Breast epithelium (tissue), 3 donors: ENCODE data around the gene DPP3.
"Not testable (repeated sequence)": the region's sequence is repeated elsewhere in the genome, so short reads cannot be mapped to it uniquely, and the experiment has no call there.

Experiments
- POLR2A ChIP-seq: fragments of 450-650 bp; IDR thresholded peaks from one replicate; pipeline ENCODE4 v1.6.1; 2016; ENCODE audit warnings: antibody characterized with exemption, mild to moderate bottlenecking, moderate library complexity
- TF ChIP-seq, protein P1 (sequence below), 3 donors: fragments of 450-650 bp; IDR thresholded peaks; one replicate each; pipeline ENCODE4 v1.5.1; 2016 to 2017; ENCODE audit warnings: antibody characterized with exemption in 3 of 3, mild to moderate bottlenecking in 3 of 3, moderate library complexity in 3 of 3

DNA sequence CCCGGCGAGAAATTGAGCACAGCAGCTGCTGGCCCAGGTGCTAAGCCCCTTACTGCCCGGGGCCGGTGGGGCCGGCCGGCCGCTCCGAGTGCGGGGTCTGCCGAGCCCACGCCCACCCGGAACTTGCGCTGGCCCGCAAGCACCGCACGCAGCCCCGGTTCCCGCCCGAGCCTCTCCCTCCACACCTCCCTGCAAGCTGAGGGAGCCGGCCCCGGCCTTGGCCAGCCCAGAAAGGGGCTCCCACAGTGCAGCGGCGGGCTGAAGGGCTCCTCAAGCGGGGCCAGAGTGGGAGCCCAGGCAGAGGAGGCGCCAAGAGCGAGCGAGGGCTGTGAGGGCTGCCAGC lies 39.3 kb upstream of the DPP3 start:
- TF ChIP-seq, protein P1, sequence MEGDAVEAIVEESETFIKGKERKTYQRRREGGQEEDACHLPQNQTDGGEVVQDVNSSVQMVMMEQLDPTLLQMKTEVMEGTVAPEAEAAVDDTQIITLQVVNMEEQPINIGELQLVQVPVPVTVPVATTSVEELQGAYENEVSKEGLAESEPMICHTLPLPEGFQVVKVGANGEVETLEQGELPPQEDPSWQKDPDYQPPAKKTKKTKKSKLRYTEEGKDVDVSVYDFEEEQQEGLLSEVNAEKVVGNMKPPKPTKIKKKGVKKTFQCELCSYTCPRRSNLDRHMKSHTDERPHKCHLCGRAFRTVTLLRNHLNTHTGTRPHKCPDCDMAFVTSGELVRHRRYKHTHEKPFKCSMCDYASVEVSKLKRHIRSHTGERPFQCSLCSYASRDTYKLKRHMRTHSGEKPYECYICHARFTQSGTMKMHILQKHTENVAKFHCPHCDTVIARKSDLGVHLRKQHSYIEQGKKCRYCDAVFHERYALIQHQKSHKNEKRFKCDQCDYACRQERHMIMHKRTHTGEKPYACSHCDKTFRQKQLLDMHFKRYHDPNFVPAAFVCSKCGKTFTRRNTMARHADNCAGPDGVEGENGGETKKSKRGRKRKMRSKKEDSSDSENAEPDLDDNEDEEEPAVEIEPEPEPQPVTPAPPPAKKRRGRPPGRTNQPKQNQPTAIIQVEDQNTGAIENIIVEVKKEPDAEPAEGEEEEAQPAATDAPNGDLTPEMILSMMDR (IDR thresholded peaks at IDR 0.05) = not testable (repeated sequence)
- not testable (repeated sequence) for TF ChIP-seq POLR2A
